Kidney tubule cell (primary cell): Measurements from ENCODE around the gene DHX9.
A peak's percentile ranks its signal among the peaks of the same experiment; 100 is the strongest.

Experiments
- DNase-seq: peaks from one replicate; pipeline ENCODE4 v3.0.0-alpha.2; 2018; ENCODE audit warnings: low spot score

DHX9 gene

GRCh38 chr1:182839209-182840066 is at the start of gene DHX9:
TSS of gene DHX9 (plus strand) at chr1:182839347. CDS start at chr1:182842567, 3,220 bp downstream.
- DNase-seq = peak; percentile 90

- no peak for DNase-seq
These were observed 47.6 kb upstream of the DHX9 start for GRCh38 chr1:182791281-182792179.

GRCh38 chr1:182794091-182794490 is 45.1 kb upstream of the DHX9 start:
- DNase-seq = no peak

GRCh38 chr1:182794676-182795201 is 44.4 kb upstream of the DHX9 start:
- no peak for DNase-seq

- peak; percentile 76 for DNase-seq
These were observed 43.5 kb upstream of the DHX9 start for GRCh38 chr1:182795563-182796228.

GRCh38 chr1:182802006-182802803 is 36.9 kb upstream of the DHX9 start:
- no peak for DNase-seq

GRCh38 chr1:182803846-182804245 is 35.3 kb upstream of the DHX9 start:
- DNase-seq = no peak

- no peak for DNase-seq
These were observed 33.0 kb upstream of the DHX9 start for GRCh38 chr1:182806015-182806678.

GRCh38 chr1:182807907-182808306 is 31.2 kb upstream of the DHX9 start:
- no peak for DNase-seq

GRCh38 chr1:182809414-182809957 is 29.7 kb upstream of the DHX9 start:
- DNase-seq = no peak

GRCh38 chr1:182811975-182812722 is 27.0 kb upstream of the DHX9 start:
- DNase-seq = no peak

GRCh38 chr1:182816863-182817262 is 22.3 kb upstream of the DHX9 start:
- DNase-seq = peak; percentile 14

- no peak for DNase-seq
These were observed 21.3 kb upstream of the DHX9 start for GRCh38 chr1:182817802-182818201.

- DNase-seq = no peak
These were observed 15.9 kb upstream of the DHX9 start for GRCh38 chr1:182823220-182823619.

- no peak for DNase-seq
These were observed 12.3 kb upstream of the DHX9 start for GRCh38 chr1:182826892-182827291.

GRCh38 chr1:182829285-182829932 is 9.7 kb upstream of the DHX9 start:
- DNase-seq = no peak

- peak; percentile 82 for DNase-seq
These were observed 5.9 kb upstream of the DHX9 start for GRCh38 chr1:182833271-182833670.

GRCh38 chr1:182834326-182834725 is 4.8 kb upstream of the DHX9 start:
- DNase-seq = no peak

GRCh38 chr1:182835806-182836205 is 3.3 kb upstream of the DHX9 start:
- DNase-seq = no peak
